GM03348 (cell line): Measurements from ENCODE around the gene SUPV3L1.
"Not testable (repeated sequence)": the region's sequence is repeated elsewhere in the genome, so short reads cannot be mapped to it uniquely, and the experiment has no call there.

Experiments used
- DNase-seq: peaks from one replicate; pipeline ENCODE4 v3.0.0; 2012; ENCODE audit warnings: low spot score

SUPV3L1 gene

DNA sequence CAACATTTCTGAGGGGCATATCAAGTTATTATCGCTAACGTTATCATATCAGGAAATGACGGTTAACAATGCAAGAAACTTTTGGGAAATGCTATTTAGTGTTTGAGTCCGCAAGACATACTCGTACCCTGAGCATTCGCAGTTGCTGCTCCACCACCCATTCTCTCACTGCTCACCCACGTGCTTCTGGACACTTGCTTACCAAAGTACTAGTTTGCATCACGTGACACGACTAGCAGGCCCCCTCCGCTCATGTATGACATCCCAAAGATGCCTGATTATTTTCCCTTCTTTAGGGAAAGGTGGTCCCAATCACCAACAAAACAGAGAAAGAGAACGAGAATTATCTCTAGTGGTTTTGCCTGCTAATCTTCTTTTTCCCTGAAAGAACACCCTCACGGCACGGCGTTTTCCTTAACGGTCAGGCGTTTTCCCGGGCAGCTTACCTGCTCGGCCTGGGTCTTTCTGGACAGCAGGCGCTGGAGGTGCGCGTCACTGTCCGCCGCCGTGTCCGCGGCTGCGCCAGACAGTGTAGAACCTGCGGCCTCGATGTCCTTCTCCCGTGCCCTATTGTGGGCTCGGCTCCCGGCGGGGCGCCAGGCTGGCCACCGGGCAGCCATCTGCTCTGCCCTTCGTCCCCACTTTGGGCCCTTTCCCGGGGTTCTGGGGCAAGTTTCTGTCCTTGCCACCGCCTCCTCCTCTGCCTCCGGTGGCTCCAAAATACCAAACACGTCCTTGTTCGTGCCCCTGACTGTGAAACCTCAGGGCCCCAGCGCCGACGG, at the start of gene SUPV3L1:
Gene SUPV3L1, plus strand, starts transcription at position 492 of the 782 bp plus-strand sequence. Its CDS starts 58 bp downstream, at position 550.
- DNase-seq, result peak; percentile 95

DNA sequence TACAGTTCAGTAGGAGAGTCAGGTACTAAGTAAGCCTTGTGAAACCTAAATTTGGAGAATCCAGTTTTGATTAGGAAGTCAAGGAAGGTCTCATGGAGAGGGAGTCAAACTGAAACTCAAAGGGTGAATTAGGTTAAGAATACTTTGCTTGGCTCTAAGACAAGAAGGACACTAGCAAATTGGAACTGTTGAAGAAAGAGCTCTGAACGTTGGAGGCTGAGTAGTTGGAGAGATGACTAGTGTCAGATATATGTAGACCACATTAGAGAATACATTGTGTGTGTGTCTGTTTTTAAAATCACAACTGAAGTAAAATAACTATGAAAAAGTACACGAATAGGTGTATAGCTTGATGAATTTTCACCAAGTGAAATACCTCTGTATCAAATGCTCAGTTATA, 49.8 kb upstream of the SUPV3L1 start:
- no peak for DNase-seq

DNA sequence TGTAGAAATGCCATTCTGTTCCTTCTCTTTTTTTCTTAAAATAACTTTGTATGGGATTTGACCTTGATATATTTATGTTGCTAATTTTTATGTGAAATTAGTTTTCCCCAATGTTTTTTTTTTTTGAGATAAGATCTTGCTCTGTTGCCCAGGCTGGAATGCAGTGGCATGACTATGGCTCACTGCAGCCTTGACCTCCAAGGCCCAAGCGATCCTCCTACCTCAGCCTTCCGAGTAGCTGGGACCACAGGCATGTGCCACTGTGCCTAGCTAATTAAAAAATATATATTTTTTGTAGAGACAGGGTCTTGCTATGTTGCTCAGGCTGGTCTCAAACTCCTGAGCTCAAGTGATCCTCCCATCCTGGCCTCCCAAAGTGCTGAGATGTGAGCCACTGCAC, 40.1 kb upstream of the SUPV3L1 start:
- no peak for DNase-seq

DNA sequence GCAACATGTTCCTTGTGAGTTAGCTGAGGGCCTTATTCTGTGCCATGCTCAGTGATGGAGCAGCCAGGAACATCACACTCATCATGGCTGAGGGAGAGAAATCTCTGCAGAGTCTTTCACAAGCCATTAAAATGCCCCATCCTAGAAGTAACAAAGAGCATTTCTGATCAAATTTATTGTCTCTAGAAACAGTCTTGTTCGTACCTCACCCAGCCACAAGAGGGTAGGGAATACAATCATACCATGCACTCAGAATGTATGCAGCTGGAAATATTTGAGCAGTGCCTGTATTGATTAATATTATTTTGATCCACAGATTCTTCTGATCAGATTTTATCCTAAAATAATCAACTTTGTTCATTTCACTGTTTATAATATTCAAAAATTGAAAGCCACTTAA, 38.7 kb upstream of the SUPV3L1 start:
- DNase-seq, result no peak

DNA sequence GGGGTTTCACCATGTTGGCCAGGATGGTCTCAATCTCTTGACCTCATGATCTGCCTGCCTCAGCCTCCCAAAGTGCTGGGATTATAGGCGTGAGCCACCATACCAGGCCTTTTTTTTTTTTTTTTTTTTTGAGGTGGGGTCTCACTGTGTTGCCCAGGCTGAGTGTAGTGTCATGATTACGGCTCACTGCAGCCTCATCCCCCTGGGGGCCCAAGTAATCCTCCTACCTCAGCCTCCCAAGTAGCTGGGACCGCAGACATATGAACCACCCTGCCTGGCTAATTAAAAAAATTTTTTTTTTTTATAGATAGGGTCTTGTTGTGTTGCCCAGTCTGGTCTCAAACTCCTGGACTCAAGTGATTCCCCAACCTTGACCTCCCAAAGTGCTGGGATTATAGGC, 38.0 kb upstream of the SUPV3L1 start:
- not testable (repeated sequence) for DNase-seq

DNA sequence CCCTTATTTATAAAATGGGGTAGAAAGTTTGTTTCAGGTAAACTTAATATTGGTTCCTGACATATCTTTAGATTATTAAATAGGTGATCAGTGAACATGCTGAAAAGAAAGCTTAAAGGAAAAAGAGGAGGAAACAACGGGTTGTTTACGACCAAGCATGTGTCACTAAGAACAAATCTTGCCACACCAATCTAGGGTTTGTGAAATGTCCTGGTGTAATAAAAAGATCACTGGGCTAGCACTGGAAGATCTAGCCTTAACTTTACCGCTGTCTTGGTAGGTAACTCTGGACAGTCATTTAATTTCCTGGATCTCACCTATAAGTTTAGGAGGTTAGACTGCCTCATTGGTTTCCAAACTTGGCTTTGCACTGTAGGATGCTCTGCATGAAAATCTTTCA, 37.1 kb upstream of the SUPV3L1 start:
- DNase-seq, result no peak

DNA sequence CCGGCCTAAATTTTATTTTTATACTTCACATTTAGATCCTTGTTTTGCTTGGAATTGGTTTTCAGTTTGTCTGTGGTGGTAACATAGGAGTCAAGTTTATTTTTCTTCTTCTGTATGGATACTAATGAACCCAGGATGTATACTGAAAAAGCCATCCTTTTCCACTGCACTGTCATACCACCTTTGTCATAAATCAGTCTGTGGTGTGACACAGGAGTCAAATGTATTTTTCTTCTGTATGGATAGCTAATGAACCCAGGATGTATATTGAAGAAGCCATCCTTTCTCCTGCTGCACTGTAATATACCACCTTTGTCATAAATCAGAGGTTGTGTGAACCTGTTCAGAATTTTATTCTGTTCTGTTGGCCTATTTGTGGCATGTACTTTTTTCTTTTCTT, 34.7 kb upstream of the SUPV3L1 start:
- no peak for DNase-seq

DNA sequence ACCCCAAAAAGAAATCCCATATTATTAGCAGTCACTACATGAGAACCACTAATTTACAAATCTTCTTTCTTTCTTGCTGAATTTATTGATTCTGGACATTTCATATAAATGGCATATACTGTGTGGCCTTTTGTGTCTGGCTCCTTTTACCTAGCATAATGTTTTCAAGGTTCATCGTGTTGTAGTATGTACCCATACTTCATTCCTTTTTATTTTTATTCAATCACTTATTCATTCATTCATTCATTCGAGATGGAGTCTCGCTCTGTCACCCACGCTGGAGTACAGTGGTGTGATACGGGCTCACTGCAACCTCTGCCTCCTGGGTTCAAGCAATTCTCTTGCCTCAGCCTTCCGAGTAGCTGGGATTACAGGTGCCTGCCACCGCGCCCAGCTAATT, 34.2 kb upstream of the SUPV3L1 start:
- no peak for DNase-seq

DNA sequence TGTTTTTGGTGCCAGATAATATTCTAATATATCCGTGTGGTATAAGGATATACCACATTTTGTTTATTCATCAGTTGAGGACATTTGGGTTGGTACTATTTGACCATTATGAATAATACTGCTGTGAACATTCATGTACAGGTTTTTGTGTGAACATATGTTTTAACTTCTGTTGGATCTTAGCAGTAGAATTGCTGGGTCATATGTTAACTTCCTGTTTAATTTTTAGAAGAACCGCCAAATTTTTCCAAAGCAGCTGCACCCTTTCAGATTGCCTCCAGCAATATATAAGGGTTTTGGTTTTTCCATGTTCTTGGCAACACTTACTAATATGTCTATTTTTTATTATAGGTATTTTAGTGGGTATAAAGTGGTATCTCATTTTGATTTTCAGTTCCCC, 33.3 kb upstream of the SUPV3L1 start:
- no peak for DNase-seq

DNA sequence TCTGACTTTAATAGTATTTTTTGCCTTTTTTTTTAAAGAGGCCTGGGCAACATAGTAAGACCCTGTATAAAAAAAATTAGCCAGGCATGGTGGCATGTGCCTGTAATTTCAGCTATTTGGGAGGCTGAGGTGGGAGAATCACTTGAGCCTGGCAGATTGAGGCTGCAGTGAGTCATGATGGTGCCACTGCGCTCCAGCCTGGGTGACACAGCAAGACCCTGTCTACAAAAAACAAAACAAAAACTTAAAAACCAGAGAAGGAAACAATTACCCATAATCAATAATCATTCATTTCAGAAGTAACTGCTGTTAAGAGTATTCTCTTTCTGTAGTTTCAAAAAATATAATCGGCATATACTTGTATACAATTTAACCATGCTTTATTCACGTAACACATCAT, 28.1 kb upstream of the SUPV3L1 start:
- no peak for DNase-seq

DNA sequence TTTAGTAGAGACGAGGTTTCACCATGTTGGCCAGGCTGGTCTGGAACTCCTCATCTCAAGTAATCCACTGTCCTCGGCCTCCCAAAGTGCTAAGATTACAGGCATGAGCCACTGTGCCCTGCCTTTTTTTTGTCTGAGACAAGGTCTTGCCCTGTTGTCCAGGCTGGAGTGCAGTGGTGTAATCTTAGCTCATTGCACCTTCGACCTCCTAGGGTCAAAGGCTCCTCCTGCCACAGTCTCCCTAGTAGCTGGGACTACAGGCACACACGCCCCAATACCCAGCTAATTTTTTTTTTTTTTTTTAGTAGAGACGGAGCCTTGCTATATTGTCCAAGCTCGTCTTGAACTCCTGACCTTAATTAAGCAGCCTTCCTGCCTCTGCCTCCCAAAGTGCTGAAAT, 26.8 kb upstream of the SUPV3L1 start:
- no peak for DNase-seq

DNA sequence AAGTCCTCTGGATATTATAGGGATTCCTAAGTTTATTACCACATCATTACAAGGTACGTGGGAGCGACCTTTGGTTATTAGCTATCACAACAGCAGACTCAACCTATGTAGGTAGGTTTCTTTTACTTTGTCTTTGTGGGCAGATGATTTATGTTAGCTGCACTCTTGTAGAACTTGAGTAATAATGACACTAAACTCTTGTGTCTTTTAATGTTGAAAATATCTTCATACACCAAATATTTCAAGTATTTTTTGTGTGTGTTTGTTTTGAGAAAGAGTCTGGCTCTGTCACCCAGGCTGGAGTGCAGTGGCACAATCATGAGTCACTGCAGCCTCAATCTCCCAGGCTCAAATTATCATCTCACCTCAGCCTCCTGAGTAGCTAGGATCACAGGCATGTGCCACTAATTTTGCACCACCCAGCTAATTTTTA, 19.2 kb upstream of the SUPV3L1 start:
- DNase-seq, result peak; percentile 16

DNA sequence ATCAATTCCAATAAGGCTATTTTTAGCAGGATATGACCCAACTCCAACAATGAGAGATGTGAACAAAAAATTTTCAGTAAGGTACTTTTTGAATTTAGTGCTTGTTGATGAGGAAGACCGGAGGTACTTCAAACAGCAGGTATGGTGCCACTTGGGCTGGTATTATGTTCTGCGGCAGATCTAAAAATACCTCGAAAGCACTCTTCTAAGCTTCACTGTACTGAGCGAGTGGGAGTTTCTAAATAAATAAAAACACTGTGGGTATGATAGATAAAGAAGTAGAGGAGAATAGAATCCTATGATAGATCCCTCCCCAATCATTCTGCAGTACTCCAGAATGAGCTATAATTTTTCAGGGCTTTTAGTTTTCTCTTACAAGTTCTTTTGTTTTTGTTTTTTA, 11.5 kb upstream of the SUPV3L1 start:
- no peak for DNase-seq

DNA sequence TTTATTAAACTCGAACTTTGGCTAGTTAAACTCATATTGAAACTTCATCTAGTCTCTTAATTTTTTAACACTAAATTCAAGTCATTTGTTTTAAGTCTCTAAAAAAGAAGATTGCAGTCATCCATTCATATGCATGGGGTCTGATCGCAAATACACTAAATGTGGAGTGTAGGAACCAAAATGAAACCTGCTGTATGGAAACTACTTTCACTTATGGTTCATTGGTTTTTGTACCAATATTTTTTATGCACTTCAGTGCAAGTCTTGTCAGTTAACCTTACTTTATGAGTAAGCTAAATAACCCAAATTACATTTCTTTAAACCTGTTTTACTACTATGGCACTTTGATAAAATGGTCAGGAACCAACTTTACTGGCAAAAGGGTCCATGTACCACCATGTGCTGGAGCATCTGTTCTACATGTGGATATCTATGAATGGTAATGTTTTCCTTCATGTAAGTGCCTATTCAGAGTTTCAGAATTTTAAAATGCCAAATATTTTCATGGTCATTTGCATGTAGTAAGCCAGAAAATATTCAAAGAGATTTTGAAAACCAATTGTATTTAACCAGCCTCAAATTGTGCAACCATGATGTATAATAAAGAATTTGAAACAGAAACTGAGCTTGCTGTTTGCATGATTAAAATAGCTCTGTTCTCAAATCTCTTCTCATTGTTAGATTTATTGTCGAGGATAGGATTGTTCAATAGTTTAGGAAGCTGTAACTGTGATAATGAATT, 7.6 kb upstream of the SUPV3L1 start:
- peak; percentile 23 for DNase-seq

DNA sequence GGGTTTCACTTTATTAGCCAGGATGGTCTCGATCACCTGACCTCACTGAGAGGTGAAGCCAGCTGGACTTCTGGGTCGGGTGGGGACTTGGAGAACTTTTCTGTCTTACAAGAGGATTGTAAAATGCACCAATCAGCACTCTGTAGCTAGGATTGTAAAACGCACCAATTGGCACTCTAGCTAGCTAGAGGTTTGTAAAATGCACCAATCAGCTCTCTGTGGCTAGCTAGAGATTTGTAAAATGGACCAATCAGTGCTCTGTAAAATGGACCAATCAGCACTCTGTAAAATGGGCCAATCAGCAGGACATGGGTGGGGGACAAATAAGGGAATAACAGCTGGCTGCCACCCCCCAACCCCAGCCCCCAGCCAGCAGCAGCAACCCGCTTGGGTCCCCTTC, 4.7 kb upstream of the SUPV3L1 start:
- not testable (repeated sequence) for DNase-seq

DNA sequence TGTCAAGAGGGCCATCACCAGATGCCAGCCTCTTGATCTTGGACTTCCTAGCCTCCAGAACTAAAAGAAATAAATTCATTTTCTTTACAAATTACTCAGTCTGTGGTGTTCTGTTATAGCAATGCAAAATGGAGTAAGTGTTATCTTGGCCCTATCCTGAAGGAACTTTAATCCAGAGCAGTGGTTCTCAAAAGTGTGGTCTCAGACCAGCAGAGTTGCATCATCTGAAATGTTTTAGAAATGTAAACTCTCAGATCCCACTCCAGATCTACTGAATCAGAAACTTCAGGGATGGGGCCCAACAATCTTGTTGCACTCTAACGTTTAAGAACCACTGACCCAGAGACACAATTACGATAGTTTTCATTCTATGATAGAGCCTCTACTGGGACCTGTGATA, 3.2 kb upstream of the SUPV3L1 start:
- DNase-seq, result no peak

DNA sequence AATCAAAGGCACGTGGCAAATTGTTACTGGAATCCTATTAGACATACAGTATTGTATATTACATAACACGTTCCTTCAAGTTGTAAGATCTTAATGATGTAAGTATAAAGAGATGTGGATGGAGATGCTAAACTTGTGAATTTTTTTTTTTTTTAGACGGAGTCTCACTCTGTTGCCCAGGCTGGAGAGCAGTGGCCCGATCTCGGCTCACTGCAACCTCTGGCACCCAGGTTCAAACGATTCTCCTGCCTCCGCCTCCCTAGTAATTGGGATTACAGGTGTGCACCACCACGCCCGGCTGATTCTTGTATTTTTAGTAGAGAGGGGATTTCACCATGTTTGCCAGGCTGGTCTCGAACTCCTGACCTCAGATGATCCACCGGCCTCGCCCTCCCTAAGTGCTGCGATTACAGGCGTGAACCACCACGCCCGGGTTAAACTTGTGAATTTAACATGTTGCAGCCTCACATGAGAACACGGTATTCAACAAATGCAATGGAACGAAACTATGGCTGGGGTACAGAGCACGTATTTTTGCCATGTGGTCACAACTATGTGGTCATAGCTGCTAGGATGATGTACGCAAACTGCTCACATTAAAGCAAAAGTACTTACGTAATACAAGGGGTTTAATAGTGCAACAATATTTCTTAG, 818 bp upstream of the SUPV3L1 start:
- DNase-seq, result peak; percentile 31

DNA sequence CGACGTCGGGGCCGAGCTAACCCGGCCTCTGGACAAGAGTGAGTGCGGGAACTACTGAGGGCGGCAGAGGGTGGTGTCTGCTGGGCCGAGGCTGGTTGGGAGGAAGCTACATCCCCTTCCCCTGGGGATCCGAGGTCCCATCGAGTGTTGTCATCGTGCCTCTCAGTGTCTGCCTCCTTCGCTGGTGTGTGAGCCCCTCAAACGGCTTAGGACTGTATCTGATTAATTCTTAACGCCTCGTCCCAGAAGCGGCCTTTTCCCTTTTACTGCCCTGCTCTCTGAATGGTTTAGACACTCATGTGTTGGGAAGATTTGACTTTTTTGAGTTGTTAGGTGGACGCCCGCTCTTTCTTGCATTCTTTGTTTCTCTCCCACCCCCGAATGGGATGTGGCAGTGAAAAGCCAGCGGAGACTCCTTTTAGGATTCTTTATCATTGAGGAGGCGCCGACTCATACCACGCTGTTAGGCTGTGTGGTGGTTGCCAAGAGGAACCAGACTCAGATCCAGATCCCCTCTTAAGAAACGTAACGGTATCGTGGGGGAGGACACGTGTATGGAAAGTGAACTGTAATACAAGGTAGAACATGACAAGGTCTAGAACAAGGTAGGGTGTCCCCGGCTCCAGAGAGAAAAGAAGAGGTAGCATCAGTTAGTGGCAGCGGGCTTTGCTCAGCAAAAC, 631 bp downstream of the SUPV3L1 start:
- peak; percentile 26 for DNase-seq

DNA sequence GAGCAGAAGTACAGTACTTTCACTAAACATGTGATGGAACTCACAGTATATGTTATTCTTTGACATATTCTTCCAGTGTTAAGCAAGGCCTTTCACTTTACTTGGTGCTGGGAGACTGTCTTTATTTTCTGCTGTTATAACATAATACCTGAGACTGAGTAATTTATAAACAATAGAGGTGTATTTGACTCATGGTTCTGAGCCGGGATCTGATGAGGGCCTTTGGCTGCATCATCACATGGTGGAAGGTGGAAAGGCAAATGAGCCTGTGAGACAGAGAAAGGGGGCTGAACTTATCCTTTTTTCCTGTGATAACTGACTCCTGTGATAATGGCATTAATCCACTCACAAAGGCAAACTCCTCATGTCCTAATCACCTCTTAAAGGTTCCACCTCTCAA, 1.4 kb downstream of the SUPV3L1 start:
- no peak for DNase-seq

DNA sequence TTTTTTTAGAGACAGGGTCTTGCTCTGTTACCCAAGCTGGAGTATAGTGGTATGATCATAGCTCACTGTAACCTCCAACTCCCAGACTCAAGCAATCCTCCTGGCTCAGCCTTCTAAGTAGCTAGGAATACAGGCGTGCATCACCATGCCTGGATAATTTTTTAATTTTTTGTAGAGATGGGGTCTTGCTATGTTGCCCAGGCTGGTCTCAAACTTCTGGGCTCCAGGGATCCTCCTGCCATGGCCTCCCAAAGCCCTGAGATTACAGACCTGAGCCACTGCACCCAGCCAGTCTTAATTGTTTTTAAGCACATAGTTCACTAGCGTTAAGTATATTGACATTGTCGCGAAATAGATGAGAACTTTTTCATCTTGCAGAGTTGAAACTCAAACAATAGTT, 2.0 kb downstream of the SUPV3L1 start:
- no peak for DNase-seq

DNA sequence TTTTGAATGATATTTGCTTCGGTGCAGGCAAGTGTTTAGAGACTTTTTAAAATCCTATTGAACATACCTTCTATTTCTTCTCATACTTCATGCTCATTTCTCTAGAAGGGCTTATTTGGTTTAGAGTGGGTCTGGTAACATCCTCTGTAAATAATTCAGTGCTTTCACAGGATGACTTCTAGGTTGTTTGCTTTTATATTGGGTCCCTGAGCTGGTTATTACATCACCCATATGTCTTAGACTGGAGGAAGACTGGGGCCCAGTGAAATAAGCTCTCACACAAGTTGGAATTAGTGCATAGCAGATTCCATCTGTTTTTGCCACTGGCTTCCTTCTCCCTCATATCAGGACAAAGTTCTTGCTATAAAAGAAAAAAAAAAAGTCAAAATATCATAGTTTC, 6.5 kb downstream of the SUPV3L1 start:
- DNase-seq, result no peak

DNA sequence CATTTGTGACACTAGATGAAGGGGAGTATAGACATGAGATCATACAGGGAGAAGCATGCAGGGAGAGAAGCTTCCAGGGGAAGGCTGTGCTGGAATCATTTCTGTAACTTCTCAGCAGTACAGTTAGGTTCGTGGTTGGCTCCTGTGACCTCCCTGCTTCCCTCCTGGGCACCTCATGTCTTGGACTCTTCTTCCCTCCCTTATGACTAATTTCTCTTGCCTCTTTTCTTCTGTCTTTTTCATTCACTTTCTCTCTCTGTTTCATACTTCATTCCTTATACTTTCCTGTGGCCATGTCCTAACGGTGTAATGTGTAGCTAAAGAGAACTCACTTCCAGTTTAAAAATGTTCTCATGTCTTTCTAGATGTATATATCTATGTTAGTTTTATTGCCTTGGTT, 21.0 kb downstream of the SUPV3L1 start:
- DNase-seq, result no peak

DNA sequence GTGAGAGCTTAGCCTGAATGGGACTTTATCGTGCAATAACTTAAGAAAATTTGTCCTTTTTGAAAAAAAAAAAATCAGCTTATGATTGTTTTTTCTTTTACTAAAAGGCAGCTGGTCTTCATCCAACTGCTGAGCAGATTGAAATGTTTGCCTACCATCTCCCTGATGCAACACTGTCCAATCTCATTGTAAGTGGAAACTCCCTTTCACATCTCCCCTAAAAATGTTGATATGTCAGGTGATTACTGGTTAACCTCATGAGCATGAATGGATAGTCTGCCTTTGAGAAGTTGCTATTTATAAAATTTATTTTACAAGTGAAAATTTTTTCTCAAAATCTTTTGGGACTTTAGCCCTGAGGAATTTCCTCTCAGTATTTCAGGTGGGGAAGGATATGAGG, 22.3 kb downstream of the SUPV3L1 start:
- DNase-seq, result peak; percentile 54
